Measurements from ENCODE around the gene ZNF396.

The ZNF396 gene

GRCh38 chr18:35345460-35345921 lies 31.6 kb downstream of the ZNF396 start:
- Histone ChIP-seq H3K27me3 (ENCODE audit: control insufficient read depth, insufficient read depth, low read length) (no peaks in the 10 kb centered on the region), H3K4me2 (ENCODE audit: low read length) (peak overlapping the region; percentile 49), H3K9ac (no peak overlapping the region), H3K4me3 (ENCODE audit: low read depth, low read length) (peak overlapping the region; percentile 35), H2AFZ (peak overlapping the region; percentile 94), H3K9me3 (ENCODE audit: control insufficient read depth, low read length) (no peaks in the 10 kb centered on the region), H3K4me1 (peaks cover 15% of the 10 kb centered on the region), H3K36me3 (ENCODE audit: control insufficient read depth, insufficient read depth, low read length) (no peaks in the 10 kb centered on the region), H3K27ac (peak overlapping the region; percentile 99), H3K79me2 (peaks cover 25% of the 10 kb centered on the region)
- no peak for TF ChIP-seq CTCF (IDR thresholded peaks at IDR 0.05)

GRCh38 chr18:35344736-35345459 lies 32.2 kb downstream of the ZNF396 start:
- no peak overlapping the region for H3K9ac ChIP-seq
- H3K9me3 ChIP-seq (ENCODE audit: control insufficient read depth, low read length), result no peaks in the 10 kb centered on the region
- H3K36me3 ChIP-seq (ENCODE audit: control insufficient read depth, insufficient read depth, low read length), result no peaks in the 10 kb centered on the region
- H3K4me3 ChIP-seq (ENCODE audit: low read depth, low read length), result peak overlapping the region; percentile 99
- TF ChIP-seq CTCF (IDR thresholded peaks at IDR 0.05), result no peak
- peak overlapping the region; percentile 99 for H3K27ac ChIP-seq
- no peaks in the 10 kb centered on the region for H3K27me3 ChIP-seq (ENCODE audit: control insufficient read depth, insufficient read depth, low read length)
- peak overlapping the region; percentile 94 for H2AFZ ChIP-seq
- peaks cover 15% of the 10 kb centered on the region for H3K4me1 ChIP-seq
- peak overlapping the region; percentile 86 for H3K4me2 ChIP-seq (ENCODE audit: low read length)
- peaks cover 25% of the 10 kb centered on the region for H3K79me2 ChIP-seq

GRCh38 chr18:35343936-35344735 lies 33.0 kb downstream of the ZNF396 start, which contains the start of gene ZNF24:
ZNF24 (minus strand) TSS chr18:35344420; CDS start chr18:35340650, 3,770 bp downstream.
- Histone ChIP-seq H3K9ac (peak within 1 kb of the TSS; percentile 98), H3K4me1 (peaks cover 15% of the 10 kb centered on the region), H3K4me3 (ENCODE audit: low read depth, low read length) (peak within 1 kb of the TSS; percentile 99), H3K4me2 (ENCODE audit: low read length) (peak within 1 kb of the TSS; percentile 86), H3K36me3 (ENCODE audit: control insufficient read depth, insufficient read depth, low read length) (no peaks in the 10 kb centered on the region), H3K9me3 (ENCODE audit: control insufficient read depth, low read length) (no peaks in the 10 kb centered on the region), H2AFZ (peak within 1 kb of the TSS; percentile 94), H3K27me3 (ENCODE audit: control insufficient read depth, insufficient read depth, low read length) (no peaks in the 10 kb centered on the region), H3K79me2 (peaks cover 25% of the 10 kb centered on the region), H3K27ac (peak within 1 kb of the TSS; percentile 99)
- TF ChIP-seq CTCF (IDR thresholded peaks at IDR 0.05), result peak; percentile 12

GRCh38 chr18:35343488-35343935 lies 33.6 kb downstream of the ZNF396 start:
- no peak for TF ChIP-seq CTCF (IDR thresholded peaks at IDR 0.05)
- H3K9ac ChIP-seq, result peak overlapping the region; percentile 98
- peak overlapping the region; percentile 99 for H3K4me3 ChIP-seq (ENCODE audit: low read depth, low read length)
- H3K36me3 ChIP-seq (ENCODE audit: control insufficient read depth, insufficient read depth, low read length), result no peaks in the 10 kb centered on the region
- peak overlapping the region; percentile 94 for H2AFZ ChIP-seq
- no peaks in the 10 kb centered on the region for H3K9me3 ChIP-seq (ENCODE audit: control insufficient read depth, low read length)
- peaks cover 15% of the 10 kb centered on the region for H3K4me1 ChIP-seq
- H3K4me2 ChIP-seq (ENCODE audit: low read length), result peak overlapping the region; percentile 86
- H3K79me2 ChIP-seq, result peaks cover 25% of the 10 kb centered on the region
- H3K27me3 ChIP-seq (ENCODE audit: control insufficient read depth, insufficient read depth, low read length), result no peaks in the 10 kb centered on the region
- H3K27ac ChIP-seq, result peak overlapping the region; percentile 99

All from parathyroid adenoma (tissue), 2 donors.